GM19351 (cell line): ENCODE measurements around the gene MBOAT2.
"Not testable (repeated sequence)": the region's sequence is repeated elsewhere in the genome, so short reads cannot be mapped to it uniquely, and the experiment has no call there.

Experiments used
- ATAC-seq: cut with Tn5 transposase; IDR thresholded peaks from one replicate; pipeline ENCODE4 v1.9.1; 2021; ENCODE audit warnings: mild to moderate bottlenecking, moderate library complexity; ENCODE audit not compliant: unreplicated experiment

MBOAT2 gene

DNA sequence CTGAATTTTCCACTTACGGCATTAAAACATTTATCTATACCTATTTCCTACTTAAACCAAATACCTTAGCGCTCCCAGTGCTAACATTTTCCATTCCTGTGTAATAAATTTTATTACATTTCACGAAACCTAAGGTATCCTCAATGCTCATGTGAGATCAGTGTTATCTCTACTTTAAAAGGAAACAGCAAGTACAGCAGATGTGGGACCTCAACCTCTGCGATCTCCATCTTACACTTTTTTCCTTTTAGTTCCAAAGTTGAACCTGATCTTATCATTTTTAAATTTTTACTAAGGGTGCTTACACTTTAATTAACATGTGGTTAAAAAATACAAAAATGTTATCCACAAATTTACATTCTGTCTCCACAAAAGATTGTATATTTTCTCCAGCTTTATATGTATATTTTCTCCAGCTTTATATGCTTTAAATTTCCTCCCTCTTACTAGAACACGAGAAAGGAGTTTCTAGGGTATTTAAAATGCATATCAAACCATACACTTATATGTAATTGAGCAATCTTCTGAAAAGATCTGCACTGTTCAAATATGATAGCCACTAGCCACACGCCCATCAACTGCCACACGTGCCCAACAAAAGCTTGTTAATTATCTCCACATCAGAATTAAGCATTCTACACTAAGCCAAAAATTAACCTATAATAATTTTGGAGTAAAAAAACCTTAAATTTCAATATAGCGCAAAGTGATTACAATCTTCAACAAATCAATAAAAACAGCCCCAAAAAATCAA lies 38.1 kb downstream of the MBOAT2 start:
- ATAC-seq: no peak

GRCh38 chr2:8962890-8963289 lies 40.6 kb downstream of the MBOAT2 start:
- ATAC-seq: no peak

- ATAC-seq: no peak
Measured at GRCh38 chr2:8957628-8958027, 45.9 kb downstream of the MBOAT2 start.

DNA sequence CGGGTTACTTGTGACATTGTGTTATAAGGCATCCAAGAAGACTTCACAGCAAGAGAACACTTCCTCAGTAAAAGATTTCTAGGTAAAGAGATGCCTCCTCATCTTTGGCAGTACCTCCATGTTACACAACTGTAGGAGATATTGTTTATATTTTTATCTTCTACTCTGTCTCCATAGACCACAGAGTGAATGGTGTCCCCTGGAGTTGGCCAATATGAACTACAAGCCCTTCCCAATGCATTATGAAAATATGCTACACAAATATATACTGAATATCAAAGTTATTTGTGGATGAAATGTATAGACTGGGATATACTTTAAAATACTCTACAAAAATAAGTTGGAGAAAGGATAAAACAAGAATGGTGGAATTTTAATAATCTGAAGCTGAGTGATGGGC lies 46.7 kb downstream of the MBOAT2 start:
- no peak for ATAC-seq

- no peak for ATAC-seq
Measured at GRCh38 chr2:8954990-8955389, 48.5 kb downstream of the MBOAT2 start.

DNA sequence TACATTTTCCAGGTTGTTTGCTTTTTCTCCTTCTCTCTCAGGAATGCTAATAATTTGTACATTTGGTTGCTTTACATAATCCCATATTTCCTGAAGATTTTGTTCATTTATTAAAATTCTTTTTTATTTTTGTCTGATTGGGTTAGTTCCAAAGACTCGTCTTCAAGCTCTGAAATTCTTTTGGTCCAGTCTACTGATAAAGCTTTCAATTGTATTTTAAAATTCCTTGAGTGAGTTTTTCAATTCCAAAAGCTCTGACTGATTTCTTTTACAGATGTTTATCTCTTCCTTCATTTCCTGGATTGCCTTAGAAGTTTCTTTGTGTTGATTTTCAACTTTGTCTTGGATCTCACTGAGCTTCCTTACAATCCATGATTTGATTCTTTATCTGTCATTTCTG lies 50.0 kb downstream of the MBOAT2 start:
- ATAC-seq: no peak

DNA sequence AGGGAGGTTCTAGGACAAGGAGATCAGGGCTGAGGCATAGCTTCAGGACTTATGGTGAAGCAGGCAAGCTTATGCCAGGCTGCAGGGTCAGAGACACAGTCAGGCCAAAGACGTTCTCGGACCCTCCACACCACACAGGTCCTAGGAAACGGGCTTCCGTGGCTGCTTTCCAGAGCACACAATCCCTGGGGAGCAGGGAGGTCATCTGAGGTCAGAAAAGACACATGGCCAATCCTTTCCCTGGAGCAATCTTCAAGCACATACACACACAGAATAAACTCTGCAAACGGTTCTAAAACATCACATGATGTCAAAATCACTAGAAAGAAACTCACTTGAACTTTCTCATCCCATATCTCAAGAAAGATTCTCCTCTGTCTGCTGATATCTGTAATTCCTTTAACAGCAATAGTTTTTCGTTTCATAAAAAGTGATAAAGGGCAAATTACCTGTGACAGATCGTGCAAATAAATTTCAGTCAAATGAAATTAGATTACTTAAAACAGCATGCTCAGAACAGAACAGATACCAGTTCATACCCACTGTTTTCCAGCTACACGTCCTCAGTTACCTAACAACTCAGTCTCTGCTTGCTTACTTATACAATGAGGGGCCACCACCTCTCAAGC lies 63.9 kb downstream of the MBOAT2 start:
- ATAC-seq: no peak

DNA sequence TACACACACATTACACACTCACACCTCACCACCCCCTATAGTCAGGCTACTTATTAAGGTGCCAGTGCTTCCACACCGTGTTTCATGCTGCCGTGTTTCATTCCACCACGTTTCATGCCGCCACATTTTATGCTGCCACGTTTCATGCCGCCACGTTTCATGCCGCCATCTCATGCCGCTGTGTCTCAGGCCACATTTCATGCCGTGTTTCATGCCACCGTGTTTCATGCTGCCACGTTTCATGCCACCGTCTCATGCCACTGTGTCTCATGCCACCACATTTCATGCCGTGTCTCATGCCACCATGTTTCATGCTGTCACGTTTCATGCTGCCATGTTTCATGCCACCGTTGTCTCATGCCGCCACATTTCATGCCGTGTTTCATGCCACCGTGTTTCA lies 65.1 kb downstream of the MBOAT2 start:
- ATAC-seq: no peak

GRCh38 chr2:8935982-8936381 lies 67.5 kb downstream of the MBOAT2 start:
- no peak for ATAC-seq

DNA sequence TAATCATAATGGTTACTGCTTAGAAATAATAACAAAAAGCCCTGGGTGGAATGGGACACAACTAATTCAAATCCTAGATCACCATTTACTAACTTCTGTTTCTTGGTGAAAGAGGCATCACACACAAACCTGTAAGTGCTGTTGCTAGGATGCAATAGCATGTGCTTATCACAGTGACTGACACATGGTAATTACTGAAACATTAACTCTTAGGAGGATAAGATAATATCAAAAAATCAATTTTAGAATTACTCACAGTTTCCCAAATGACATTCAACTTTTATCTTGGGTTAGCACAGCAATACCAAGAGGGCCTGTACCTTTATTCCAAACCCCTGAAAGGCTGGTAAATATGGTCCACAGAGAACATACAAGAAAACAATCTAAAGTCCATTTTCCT lies 69.1 kb downstream of the MBOAT2 start:
- ATAC-seq: no peak

DNA sequence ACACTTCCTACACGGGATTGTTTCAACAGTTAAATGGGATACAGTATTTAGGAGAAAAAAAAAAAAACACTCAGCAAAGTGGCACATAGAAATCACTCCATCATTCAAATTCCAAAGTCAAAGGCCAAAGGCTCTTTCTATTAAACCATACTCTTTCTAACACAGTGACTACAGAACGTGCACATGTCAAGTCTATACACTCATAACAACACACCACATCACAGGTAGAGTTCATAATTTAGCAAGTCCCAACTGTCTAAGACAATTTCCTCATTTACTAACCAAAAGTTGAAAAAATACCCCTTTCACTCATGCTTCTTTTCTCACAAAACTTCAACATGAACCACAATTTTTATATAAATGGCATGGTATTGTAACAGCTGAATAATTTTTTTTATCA lies 70.8 kb downstream of the MBOAT2 start:
- no peak for ATAC-seq

GRCh38 chr2:8930185-8930584 lies 73.3 kb downstream of the MBOAT2 start:
- ATAC-seq: not testable (repeated sequence)

- no peak for ATAC-seq
Measured at GRCh38 chr2:8929128-8929527, 74.4 kb downstream of the MBOAT2 start.

DNA sequence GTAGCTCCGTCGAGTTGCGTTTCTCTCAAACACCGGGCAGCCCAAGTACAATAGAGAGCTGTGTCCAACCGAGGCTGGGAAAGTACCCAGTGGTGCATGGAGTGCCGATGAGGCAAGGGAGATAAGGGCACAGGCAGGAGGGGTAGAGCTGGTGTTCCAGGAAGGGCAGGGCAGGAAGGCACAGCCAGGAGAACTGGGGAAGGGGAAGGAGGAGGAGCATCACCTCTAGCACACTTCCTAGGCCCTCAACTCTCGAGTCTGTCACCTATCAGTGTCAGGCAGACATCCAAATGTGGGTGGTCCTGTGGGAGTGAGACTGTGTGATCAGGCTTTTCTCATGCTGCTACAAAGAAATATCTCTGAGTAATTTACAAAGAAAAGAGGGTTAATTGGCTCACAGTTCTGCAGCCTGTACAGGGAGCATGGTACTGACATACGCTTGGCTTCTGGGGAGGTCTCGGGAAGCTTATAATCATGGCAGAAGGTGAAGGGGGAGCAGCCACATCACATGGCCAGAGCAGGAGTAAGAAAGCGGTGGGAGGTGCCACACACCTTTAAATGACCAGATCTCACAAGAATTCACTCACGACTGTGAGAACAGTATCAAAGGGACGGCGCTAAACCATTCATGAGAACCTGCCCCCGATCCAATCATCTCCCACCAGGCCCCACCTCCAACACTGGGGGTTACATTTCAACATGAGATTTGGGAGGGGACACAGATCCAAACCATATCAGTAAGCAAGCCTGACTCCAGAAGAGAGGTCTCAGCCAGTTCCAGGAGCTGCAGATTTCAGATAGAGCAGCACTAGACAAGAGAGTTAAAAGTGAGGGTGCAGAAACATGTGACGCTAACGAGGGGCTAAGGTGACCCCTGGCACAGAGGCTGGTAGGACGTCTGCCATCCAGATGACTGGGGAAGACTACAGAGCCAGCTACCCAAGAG lies 75.7 kb downstream of the MBOAT2 start:
- no peak for ATAC-seq

GRCh38 chr2:8926356-8926755 lies 77.1 kb downstream of the MBOAT2 start:
- ATAC-seq: no peak

DNA sequence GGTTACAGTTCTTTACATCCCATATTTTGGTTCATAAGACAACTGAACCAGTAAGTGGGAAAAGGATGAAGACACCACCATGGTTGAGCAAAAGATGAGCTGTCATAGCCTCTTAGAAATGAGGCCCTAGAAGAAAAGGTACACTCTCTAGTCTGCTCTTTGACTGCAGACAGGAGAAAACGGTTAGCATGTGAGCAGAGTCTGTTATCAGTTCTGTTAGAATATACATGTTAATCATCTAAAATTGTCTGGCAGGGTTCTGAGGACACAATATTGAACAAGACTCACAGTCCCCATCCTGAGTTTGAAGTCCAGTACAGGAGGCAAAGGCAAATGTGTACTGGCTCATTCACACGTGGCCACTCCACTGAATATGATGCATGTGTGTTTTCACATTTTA lies 78.1 kb downstream of the MBOAT2 start:
- no peak for ATAC-seq

GRCh38 chr2:8923183-8923582 lies 80.3 kb downstream of the MBOAT2 start:
- ATAC-seq: no peak

- ATAC-seq: no peak
Measured at GRCh38 chr2:8922431-8922830, 81.1 kb downstream of the MBOAT2 start.

DNA sequence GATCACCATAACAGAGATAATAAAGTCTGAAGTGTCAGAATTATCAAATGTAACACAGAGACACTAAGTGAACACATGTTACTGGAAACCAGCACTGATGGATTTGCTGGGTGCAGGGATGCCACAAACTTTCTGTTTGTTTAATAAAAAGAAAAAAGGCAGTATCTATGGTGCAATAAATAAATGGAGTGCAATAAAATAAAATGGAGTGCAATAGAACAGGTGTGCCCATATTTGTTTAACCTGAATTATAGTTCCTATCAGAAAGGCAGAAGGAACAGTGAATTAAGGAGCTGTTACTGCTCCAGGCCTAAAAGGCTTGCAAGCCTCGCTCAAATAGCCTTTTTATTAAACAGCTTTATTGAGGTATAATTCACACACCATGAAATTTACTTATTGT lies 85.1 kb downstream of the MBOAT2 start:
- ATAC-seq: no peak

DNA sequence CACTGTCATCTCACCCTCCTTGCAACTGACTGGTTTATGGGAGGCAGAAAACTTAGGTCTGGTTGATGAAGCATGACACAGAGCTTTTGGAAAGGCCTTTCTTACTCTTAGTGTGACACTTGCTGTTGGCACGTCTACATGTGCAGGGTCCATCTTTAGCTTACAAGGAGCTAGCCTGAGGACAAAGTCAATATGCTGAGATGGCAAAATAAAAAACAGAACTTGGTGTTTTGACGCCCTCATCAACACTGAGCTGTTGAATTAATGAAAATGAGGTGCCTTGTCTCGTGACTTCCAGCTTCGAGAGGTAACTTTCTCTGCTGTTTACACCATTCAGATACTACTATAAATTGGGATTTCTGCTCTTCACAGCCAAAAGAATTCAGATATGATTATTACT lies 87.5 kb downstream of the MBOAT2 start:
- ATAC-seq: no peak

DNA sequence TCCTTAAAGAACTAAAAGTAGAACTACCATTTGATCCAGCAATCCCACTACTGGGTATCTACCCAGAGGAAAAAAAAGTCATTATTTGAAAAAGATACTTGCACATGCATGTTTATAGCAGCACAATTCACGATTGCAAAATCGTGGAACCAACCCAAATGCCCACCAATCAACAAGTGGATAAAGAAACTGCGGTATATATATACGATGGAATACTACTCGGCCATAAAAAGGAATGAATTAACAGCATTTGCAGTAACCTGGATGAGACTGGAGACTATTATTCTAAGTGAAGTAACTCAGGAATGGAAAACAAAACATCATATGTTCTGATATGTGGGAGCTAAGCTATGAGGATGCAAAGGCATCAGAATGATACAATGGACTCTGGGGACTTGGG lies 89.7 kb downstream of the MBOAT2 start:
- ATAC-seq: not testable (repeated sequence)
